Measurements from ENCODE around the gene CFAP92. TPM values are rescaled to one million over a fixed set of nuclear protein-coding genes. Genes with fewer than 3 reads are reported as not detected.

CFAP92 gene
- total RNA-seq, 1 experiment from 2014 or later = 0.16 TPM

DNA sequence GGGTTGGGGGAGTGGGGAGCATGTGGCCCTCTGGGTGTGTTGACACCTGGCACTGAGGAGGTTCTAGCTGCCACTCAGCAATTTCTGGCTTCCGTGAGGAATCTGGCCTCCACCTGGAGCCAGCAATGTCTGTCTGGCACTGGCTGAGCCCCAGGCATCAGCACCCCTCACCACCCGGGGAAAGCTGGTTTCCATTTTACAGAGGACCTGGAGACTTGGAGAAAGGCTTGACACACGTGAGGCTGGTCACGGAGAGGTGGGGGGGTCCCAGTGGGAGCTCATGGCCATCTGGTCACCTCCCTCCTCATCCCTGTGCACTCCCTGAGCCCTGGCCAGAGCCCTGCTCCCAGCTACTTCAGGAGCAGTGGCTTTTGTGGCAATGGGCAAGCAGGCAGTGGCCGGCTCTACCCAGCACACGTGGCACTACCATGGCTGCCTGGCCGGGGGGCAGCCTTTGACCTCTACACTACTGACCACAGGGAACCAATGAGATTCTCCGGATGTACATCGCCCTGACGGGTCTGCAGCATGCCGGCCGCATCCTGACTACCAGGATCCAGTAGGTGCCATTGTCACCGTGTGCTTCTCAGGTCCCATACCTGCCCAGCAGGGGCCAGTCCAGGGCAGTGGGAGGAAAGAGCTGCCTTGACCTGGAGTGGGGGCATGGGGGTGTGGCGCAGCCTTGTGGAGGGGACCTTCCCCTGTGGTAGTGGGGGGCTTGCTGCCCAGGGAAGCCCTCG, 86.0 kb downstream of the CFAP92 start:
- no peak overlapping the region for H3K4me3 Mint-ChIP-seq (ENCODE audit: unreplicated experiment)
- H3K27ac Mint-ChIP-seq (ENCODE audit: low read depth, unreplicated experiment) = no peak overlapping the region
- BruUV-seq (replicated peaks) = no TSS peak
- POLR2A ChIA-PET = interaction anchor here (2.5 kb wide), 1 partner anchor 12 kb away, joined by 7 read pairs; no protein-coding TSS in a partner anchor
- H3K36me3 Mint-ChIP-seq (ENCODE audit: insufficient read depth, unreplicated experiment) = peaks cover 64% of the 10 kb centered on the region
- no peaks in the 10 kb centered on the region for H3K9me3 Mint-ChIP-seq (ENCODE audit: unreplicated experiment)
- DNase-seq (ENCODE audit: unreplicated experiment) = no peak
- TF ChIP-seq, protein P1, sequence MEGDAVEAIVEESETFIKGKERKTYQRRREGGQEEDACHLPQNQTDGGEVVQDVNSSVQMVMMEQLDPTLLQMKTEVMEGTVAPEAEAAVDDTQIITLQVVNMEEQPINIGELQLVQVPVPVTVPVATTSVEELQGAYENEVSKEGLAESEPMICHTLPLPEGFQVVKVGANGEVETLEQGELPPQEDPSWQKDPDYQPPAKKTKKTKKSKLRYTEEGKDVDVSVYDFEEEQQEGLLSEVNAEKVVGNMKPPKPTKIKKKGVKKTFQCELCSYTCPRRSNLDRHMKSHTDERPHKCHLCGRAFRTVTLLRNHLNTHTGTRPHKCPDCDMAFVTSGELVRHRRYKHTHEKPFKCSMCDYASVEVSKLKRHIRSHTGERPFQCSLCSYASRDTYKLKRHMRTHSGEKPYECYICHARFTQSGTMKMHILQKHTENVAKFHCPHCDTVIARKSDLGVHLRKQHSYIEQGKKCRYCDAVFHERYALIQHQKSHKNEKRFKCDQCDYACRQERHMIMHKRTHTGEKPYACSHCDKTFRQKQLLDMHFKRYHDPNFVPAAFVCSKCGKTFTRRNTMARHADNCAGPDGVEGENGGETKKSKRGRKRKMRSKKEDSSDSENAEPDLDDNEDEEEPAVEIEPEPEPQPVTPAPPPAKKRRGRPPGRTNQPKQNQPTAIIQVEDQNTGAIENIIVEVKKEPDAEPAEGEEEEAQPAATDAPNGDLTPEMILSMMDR (IDR thresholded peaks at IDR 0.05; ENCODE audit: unreplicated experiment) = no peak
- H3K27me3 Mint-ChIP-seq (ENCODE audit: insufficient read depth, unreplicated experiment) = no peaks in the 10 kb centered on the region
- no peaks in the 10 kb centered on the region for H3K4me1 Mint-ChIP-seq (ENCODE audit: insufficient read depth, unreplicated experiment)
- intact Hi-C loops (cut with micrococcal nuclease) = no loop called here
- CTCF ChIA-PET = no interaction called here

DNA sequence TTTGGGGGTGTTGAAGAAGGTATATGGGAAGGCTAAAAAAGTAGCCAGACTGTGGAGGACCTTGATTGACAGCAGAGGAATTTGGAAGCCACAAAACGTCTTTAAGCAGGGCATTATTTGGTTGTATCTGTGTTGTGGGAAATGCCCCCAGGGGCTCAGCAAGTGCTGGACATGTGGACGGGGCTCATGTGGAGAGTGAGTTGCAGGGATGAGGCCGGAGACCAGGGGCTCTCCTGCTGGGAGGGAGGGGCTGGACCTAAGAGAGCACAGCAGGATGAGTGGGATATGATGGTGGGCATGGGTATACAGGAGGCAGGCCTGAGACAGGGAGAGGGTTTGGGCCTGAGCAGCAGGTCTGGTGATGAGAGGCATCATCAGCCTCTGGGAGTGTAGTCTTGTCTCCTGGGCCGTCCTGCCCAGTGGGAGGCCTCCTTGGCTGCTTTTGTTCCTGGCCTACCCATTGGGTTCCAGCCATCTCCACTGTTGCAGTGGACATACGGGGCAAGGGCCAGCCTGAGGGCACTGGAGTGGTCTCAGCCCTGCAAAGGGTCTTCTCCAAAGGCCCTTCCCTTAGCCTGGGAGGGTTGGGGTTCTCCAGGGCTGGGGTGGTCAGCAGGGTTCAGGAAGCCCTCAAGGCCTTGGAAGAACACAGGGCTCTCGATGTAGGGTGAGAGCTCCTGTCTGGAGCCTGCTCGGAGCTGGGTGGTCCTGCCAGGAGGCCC, 86.9 kb downstream of the CFAP92 start:
- CTCF ChIA-PET = no interaction called here
- Mint-ChIP-seq H3K27me3 (ENCODE audit: insufficient read depth, unreplicated experiment) (no peaks in the 10 kb centered on the region), H3K4me3 (ENCODE audit: unreplicated experiment) (no peak overlapping the region), H3K27ac (ENCODE audit: low read depth, unreplicated experiment) (no peak overlapping the region), H3K4me1 (ENCODE audit: insufficient read depth, unreplicated experiment) (no peaks in the 10 kb centered on the region), H3K9me3 (ENCODE audit: unreplicated experiment) (no peaks in the 10 kb centered on the region), H3K36me3 (ENCODE audit: insufficient read depth, unreplicated experiment) (peaks cover 64% of the 10 kb centered on the region)
- DNase-seq (ENCODE audit: unreplicated experiment) = no peak
- no TSS peak for BruUV-seq (replicated peaks)
- TF ChIP-seq, protein P1 (IDR thresholded peaks at IDR 0.05; ENCODE audit: unreplicated experiment) = no peak
- POLR2A ChIA-PET = no interaction called here
- intact Hi-C loops (cut with micrococcal nuclease) = no loop called here

DNA sequence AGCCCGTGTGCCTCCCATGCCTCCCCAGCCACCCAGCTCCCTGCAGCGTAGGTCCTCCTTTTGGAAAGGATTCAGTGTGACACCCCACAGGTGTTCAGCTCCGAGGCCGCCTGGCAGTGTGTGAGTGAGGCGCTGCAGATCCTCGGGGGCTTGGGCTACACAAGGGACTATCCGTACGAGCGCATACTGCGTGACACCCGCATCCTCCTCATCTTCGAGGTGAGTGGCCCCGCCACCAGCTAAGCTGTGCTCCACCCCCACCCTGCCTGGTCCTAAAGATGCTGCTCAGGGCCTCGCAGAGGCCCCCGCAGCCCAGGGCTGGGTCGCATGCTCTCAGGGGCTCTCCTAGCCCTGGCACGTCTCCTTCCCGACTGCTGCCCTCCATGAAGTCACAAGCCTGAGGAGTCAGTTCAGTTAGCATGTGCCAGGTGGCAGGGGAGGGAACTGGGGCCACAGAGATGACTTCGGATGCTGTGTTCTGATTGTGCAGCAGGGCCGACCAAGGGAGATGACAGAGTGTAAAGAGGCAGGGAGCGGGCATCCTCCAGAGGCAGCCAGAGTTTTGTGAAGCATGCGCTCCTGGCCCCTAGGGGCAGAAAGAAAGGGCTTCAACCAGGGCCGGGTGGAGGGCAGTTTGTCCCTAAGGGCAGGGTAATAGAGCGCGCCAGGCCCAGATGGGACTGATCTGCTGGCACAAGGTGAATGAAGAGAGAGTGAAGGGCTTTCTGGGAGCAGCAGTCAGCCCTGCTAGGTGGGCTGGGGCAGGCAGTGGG, 87.7 kb downstream of the CFAP92 start:
- H3K27me3 Mint-ChIP-seq (ENCODE audit: insufficient read depth, unreplicated experiment) = no peaks in the 10 kb centered on the region
- POLR2A ChIA-PET = interaction anchor here (1.0 kb wide), 1 partner anchor 27 kb away, joined by 3 read pairs; the partner anchor contains the start of gene ACAD9
- no peak for DNase-seq (ENCODE audit: unreplicated experiment)
- intact Hi-C loops (cut with micrococcal nuclease) = no loop called here
- no peaks in the 10 kb centered on the region for H3K4me1 Mint-ChIP-seq (ENCODE audit: insufficient read depth, unreplicated experiment)
- no peaks in the 10 kb centered on the region for H3K9me3 Mint-ChIP-seq (ENCODE audit: unreplicated experiment)
- TF ChIP-seq, protein P1 (IDR thresholded peaks at IDR 0.05; ENCODE audit: unreplicated experiment) = no peak
- CTCF ChIA-PET = interaction anchor here (0.8 kb wide), 1 partner anchor 122 kb away, joined by 3 read pairs; no protein-coding TSS in a partner anchor
- H3K27ac Mint-ChIP-seq (ENCODE audit: low read depth, unreplicated experiment) = no peak overlapping the region
- peaks cover 69% of the 10 kb centered on the region for H3K36me3 Mint-ChIP-seq (ENCODE audit: insufficient read depth, unreplicated experiment)
- no peak overlapping the region for H3K4me3 Mint-ChIP-seq (ENCODE audit: unreplicated experiment)
- no TSS peak for BruUV-seq (replicated peaks)

DNA sequence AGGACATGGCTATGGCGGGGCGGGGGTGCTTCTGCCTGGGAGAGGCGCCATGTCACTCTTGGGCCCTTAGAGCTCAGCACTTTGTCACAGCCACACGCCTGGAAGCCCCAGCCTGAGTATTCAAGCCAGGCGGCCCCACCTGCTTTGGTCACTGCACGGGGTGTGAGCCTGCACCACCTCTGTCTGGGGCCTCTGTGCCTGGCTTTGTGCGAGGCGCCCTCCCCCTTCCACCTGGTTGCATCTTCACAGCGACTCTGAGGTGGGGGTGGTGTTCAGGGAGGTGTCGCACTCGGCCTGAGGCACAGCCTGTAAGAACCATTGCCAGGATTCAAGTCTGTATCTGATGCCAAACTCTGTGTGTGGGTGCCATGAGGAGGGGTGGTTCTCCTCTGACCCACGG, 90.4 kb downstream of the CFAP92 start:
- no peaks in the 10 kb centered on the region for H3K4me1 Mint-ChIP-seq (ENCODE audit: insufficient read depth, unreplicated experiment)
- BruUV-seq (replicated peaks) = no TSS peak
- POLR2A ChIA-PET = no interaction called here

More for the DNA sequence above, 90.4 kb downstream of the CFAP92 start:
- Mint-ChIP-seq H3K9me3 (ENCODE audit: unreplicated experiment) (no peaks in the 10 kb centered on the region), H3K27me3 (ENCODE audit: insufficient read depth, unreplicated experiment) (no peaks in the 10 kb centered on the region), H3K27ac (ENCODE audit: low read depth, unreplicated experiment) (no peak overlapping the region), H3K36me3 (ENCODE audit: insufficient read depth, unreplicated experiment) (peaks cover 82% of the 10 kb centered on the region), H3K4me3 (ENCODE audit: unreplicated experiment) (no peak overlapping the region)
- CTCF ChIA-PET = no interaction called here
- DNase-seq (ENCODE audit: unreplicated experiment) = no peak
- intact Hi-C loops (cut with micrococcal nuclease) = no loop called here
- TF ChIP-seq, protein P1 (IDR thresholded peaks at IDR 0.05; ENCODE audit: unreplicated experiment) = no peak
